Superior temporal gyrus (tissue), 1 donor: ENCODE measurements around the gene SKOR2.

Experiments used
- DNase-seq: peaks from one replicate; pipeline ENCODE4 v3.0.0-alpha.2; 2016; ENCODE audit errors: extremely low spot score

The SKOR2 gene

DNA sequence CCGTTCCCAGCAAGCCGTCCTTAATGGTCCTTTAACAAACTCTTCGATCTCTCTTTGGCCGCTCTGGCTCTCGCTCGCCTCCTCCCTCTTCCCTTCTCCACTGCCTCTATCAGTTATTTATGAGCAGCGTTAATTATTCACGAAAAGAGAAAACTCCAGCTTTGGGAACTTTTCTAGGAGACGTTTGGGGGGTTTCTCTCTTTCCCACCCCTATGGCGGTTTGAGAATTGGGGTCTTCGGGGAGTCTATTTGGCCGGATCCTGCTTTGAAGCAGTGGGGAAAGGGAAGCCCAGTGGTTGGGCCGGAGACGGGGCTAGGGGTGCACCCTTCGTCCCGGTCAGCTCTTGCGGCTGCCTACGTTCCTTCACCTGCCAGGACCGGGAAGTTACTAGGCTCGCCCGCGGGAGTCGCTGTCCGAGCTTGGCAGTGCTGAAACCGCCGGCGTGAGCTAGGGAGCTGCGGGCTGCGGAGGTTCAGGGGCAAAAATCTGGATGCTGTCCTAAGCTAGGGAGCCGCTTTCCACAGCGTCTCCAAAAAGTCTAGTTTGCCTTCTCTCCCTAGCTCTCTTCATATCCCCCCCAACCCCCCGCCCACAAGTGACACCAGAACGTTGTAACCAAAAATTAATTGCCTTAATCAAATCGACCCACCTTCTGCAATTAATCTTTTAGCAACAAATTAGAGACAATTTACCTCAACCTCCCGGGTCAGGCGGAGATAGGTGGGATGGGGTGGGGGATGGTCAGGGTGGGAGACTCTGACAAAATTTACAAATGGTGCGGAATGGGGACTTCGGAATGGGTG, 8.9 kb upstream of the SKOR2 start:
- no peak for DNase-seq

GRCh38 chr18:47254341-47254939, 3.0 kb upstream of the SKOR2 start:
- DNase-seq: no peak

DNA sequence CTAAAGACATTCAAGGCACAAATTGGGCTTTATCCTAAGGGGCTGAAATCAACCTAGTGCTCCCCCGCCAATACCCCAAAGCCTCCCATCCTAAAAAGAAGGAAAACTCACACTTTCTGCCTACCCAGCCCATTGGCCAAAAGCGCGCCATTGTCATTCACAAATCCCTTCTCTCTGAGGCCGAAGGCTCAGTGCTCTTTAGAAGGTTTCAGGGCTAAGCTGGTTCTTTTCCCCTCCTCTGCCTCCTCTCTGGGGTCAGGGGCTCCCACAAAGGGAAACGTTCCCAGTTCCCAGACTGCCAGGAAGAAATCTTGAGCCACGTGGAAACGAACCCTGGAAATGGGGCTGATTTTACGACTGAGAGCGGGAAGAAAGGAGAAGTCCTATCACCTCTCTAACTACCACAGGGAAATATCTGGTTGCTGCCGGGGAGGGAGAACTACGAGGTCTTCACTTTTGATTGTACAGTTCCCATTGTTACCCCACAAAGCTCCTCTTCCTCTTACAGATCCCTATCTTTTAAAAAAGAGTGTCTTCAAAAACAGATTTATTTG, 1.7 kb upstream of the SKOR2 start:
- no peak for DNase-seq

DNA sequence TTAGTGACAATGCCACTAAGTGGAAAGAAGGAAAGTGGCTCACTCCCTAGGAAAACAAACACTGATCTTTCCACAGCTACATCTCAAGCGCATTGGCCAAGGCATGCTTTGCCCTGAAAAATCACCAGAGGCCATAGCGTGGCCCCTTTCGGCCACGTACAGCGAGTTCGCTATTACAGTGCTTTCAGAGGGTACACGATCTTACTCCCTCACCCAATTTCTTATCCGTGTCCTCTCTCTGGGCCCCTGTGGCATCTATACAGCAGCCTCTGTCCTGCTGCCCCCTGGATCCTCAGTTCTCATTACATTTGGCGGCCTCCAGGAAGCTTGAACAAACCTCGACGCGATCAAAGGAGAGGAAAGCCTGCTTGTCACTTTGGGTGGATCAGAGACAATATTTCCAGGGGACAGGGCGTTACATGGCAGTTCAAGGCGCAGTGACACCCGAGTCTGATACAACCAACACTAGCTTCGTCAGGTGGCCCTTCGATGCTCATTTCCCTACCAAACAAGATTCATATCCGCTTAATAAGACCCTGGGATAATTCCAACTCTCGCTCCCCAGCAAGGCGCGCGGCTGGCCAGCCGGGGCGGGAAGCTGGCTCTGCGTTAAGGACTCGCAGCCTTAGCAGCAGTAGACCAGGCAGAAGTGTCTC, 941 bp downstream of the SKOR2 start:
- no peak for DNase-seq

DNA sequence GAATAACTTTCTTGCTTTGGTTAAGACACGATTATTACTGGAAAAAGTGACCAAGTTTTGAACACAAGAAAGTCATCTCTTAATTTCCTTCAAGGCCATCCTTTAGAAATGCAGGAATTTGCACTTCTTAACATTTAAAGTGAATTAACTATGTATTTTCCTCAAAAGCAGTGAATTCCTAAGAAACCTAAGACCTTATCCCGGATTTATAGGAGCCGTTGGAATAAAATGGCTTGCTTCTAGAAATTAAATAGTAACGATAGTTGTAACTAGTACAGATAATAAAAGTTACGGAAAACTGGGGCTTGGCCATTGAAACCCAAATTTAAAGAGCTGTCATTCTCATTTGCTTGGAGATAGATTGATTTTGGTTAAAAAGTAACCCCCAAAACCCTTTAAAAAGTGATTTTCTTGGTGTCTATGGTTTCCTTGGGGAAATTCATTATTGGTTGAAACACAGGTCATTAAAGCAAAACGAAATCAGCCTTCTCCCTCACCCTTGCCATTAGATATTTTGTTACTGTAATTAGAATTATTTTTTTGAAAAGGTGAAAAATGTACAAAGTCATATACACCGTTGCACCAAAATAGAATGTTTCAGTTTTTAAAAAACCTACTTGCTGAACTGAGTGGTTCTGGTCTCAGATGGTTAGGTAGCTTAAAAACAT, 2.0 kb downstream of the SKOR2 start:
- no peak for DNase-seq

GRCh38 chr18:47248604-47249313, 2.7 kb downstream of the SKOR2 start:
- no peak for DNase-seq

DNA sequence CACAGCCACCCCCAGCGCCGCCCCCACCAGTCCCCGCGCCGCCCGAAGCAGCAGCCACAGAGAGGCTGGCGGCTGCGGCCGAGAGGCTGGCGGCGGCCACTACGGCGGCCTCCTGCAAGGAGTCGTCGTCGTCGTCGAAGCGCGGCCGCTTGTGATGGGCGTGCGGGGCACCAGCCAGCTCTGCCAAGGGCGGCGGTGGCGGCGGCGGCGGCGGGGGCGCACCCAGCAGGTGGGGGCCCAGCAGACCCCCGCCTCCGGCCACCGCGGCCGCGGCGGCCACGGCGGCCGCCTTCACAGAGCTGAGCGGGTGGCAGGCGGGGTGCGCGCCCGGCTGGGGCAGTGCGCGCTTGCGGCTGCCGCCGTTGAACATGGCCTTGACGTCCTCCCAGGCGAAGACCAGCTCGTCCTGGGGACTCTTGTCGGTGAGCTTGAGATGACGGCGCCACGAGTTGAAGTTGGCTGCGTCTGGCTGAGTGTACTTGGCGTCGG, 3.3 kb downstream of the SKOR2 start:
- no peak for DNase-seq

DNA sequence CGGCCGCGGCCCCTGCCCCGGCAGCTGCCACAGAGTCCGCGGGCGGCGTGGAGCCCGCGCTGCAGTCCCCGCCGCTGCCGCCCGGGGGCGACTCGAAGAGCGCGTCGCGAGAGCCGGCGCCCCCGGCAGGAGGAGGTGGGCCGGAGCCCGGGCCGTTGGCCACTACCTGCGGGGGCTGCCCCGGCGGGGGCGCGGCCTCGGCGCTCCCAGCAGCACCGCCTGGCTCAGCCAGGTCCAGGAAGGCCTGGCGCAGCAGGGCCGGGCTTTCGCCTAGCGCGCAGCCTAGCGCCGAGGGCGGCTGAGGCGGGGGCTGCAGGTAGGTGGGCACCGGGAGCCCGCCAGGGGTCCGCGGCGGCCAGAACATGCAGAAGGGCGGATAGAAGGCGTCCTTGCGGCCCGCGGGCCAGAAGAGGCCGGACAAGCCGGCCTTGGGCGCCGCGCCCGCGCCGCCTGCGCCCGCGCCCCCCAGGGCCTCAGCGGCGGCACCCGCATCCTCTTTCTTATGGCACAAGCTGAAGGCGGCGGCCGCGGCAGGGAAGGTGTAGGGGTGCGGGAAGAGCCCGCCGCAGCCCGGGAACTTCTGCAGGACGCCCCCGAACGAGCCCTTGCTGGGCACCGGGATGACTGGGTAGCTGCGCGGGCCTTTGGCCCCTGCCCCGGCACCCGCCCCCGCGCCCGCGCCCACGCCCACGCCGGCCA, 3.9 kb downstream of the SKOR2 start:
- DNase-seq: no peak

GRCh38 chr18:47247036-47247415, 4.4 kb downstream of the SKOR2 start:
- no peak for DNase-seq

DNA sequence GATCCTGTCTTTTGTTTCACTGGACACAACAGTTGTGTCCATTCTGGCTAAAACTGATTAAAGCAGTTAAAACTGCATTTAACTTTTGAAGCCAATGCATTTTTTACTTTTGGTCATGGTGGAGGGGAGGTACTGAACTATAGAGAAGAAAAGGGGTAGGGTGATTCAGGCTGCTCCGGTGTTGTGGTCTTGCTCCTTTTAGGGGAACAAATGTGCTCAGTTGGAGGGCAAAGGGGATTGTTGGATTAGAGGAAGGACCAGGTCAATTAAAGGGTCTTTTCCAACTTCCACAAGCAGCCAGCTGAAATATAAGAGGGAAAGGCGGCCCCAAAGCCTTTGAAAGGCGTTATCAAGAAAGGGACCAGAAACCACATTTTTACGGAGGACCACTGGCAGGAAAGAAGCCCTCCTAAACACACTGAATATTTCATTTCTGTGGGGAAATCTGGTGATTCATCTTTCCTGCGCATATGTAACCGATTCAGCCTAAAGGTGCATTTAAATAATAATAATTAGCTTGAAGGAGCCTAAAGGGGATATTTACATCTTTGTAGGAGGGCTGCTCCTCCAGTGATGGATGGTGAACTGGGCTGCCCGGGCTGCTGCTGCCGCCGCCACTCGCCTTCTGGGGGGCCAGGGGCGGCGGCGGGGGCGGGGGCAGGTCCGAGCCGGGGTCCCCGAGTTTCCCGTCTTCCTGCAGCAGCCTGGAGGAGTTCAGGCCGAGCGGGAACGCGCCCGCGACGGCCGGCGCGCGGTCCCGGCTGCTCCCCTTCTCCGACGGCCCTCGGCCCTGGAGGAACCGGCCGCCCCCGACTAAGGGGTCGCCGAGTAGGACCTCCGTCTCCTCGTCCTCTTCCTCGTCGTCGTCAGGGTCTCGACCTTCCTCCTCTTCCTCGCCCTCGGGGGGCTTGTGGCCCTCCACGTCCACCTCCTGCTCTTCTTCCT, 5.2 kb downstream of the SKOR2 start:
- DNase-seq: no peak

DNA sequence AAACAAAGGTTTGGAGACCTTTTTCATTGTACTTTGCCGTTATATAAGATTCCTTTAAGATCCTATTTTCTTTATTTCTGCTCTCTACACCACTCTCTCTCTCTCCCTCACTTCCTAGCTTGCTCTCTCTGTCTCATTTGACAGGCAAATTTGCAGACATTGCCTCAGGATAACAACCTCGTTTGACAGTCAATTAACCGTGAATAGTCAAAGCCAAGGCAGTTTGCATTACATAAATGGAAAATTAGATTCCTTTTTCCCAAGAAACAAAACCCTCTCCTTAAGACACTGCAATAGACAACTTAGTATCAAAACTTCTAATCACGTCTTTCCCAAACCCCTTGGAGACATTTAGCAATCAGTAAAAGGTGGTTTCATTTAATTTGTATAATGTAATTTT, 7.4 kb downstream of the SKOR2 start:
- DNase-seq: no peak

DNA sequence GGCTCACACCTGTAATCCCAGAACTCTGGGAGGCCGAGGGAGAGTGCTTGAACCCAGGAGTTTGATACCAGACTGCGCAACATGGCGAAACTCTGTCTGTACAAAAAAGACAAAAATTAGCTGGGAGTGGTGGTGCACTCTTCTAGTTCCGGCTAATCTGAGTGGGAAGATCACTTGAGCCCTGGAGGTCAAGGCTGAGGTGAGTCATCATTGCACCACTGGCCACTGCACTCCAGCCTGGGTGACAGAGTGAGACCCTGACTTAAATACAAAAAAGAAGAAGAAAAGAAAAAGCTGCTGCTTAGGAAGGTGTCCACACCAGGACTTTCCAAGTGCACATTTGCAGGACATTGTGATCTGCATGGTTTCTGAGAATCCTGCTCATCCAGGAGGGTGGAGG, 16.4 kb downstream of the SKOR2 start:
- no peak for DNase-seq

DNA sequence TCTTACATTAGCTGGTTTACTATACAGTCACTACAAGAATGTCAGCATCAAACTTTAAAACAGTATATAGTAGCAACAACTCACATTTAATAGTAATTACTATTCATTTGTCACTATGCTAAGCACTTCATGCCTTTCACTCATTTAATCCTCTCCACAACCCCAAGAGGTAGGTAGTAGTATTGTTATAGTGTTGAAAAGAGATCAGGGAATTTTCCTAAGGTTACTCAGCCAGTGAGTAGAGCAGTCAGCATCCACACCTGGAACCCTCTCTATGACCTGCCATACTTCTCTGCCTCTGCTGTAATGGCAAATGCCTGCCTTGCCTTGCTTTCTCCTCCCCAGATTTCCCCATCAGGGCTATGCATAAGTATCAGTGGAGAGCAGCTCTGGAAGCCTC, 24.8 kb downstream of the SKOR2 start:
- no peak for DNase-seq

GRCh38 chr18:47215554-47216138, 35.8 kb downstream of the SKOR2 start:
- DNase-seq: peak; percentile 85

DNA sequence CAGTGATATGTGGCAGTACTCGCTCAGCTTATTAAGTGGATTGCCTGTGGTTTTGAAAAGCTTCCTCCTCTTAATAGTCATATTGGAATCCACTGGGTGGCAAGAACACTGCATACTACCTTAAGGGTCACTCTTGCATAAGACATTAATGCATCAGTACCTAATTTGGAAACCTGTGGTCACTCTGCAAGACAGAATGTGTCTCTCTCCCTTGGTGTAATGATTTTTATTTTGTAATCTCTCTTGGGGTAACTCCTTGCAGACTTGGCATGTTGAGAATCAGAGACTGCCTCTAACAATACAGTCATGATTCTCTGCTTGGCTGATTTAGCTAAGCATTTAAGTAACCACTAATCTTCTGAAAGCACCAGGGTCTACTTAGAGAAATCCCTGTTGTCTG, 42.3 kb downstream of the SKOR2 start:
- no peak for DNase-seq

DNA sequence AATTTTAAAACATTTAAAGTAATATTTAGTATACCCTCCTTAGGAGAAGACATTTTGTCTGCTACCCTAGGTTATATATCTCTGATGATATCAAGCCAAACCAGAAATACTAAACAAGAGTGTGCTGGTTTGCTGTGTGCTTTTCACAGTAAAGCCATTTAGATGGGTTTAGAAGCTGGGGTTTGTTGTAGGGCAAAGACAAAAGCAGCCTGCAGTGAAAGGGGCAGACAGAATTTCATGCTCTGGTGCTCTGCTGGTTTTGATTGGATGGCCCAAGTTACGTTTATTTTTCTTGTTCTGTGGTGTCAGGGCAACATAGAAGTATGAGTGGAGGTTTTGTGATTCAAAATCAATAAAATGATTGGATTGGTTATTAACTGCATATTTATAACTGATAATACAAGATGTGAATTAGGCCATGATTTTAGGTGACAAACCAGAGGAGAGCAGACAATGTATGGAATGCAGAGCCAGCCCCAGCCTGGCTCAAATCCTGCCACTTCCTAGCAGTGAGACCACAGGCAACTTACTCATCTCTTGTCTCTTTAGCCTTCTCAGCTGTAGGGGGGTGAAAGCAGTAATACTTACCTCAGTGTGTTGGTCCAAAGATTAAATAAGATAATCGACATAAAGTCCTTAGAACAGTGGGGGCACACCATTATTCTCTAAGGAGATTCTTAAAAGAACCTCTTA, 44.4 kb downstream of the SKOR2 start:
- DNase-seq: no peak

DNA sequence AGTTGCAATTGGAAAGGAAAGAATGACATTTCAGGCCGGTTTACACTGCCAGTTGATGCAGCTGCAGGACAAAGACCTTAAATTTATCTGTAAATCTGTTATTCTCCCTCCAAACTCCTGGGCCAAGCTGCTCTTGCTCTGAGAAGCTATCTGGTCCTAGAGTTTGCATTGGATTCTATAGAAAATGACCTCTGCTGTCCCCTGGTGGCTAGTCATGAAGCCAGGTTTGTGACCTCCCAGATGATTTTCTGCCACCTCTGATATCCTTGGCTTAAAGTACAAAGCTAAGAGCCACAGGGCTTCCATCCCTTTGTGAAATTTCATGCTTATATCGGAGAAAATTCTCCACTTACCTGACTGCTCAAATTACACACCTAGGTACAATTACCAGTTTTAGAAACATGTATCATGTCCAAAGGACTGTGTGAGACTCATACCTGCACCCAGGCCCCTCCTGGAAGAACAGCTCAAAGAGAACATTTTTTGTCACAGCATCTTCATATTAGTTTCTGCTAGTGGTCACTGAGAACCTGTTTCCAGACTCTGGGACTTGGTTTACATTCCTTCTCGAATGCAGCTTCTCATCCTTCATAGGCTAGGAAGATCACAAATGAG, 46.4 kb downstream of the SKOR2 start:
- DNase-seq: peak; percentile 70
